Measurements from ENCODE around the gene GPHN. TPM values are rescaled to one million over a fixed set of nuclear protein-coding genes. Genes with fewer than 3 reads are reported as not detected.

GPHN gene
- total and polyA plus RNA-seq, 2 experiments from 2014 or later = 15.1 to 20.1 TPM

- H3K4me1 ChIP-seq (ENCODE audit: low read depth) = no peaks in the 10 kb centered on the region
- no peak overlapping the region for H3K4me3 ChIP-seq
- no peak overlapping the region for H3K27ac ChIP-seq
- peak; percentile 50 for TF ChIP-seq CTCF (IDR thresholded peaks at IDR 0.05; ENCODE audit: low read depth, low read length)
- peak in 1 of 2 donors; percentile 22 for DNase-seq (ENCODE audit: low read depth in 1 of 2, low spot score in 1 of 2)
- H3K9me3 ChIP-seq (ENCODE audit: low read depth) = no peaks in the 10 kb centered on the region
- H3K27me3 ChIP-seq = no peaks in the 10 kb centered on the region
- H3K36me3 ChIP-seq = no peaks in the 10 kb centered on the region
Observed at GRCh38 chr14:67137744-67138371, 629.9 kb downstream of the GPHN start.

- no peaks in the 10 kb centered on the region for H3K36me3 ChIP-seq
- no peaks in the 10 kb centered on the region for H3K27me3 ChIP-seq
- TF ChIP-seq CTCF (IDR thresholded peaks at IDR 0.05; ENCODE audit: low read depth, low read length) = no peak
- no peak overlapping the region for H3K4me3 ChIP-seq
- no peaks in the 10 kb centered on the region for H3K4me1 ChIP-seq (ENCODE audit: low read depth)
- H3K27ac ChIP-seq = no peak overlapping the region
- no peaks in the 10 kb centered on the region for H3K9me3 ChIP-seq (ENCODE audit: low read depth)
- DNase-seq (ENCODE audit: low read depth in 1 of 2, low spot score in 1 of 2) = no peak
Observed at GRCh38 chr14:67140556-67140955, 632.6 kb downstream of the GPHN start.

- Histone ChIP-seq H3K4me3 (no peak overlapping the region), H3K9me3 (ENCODE audit: low read depth) (no peaks in the 10 kb centered on the region), H3K36me3 (no peaks in the 10 kb centered on the region), H3K27ac (no peak overlapping the region), H3K27me3 (no peaks in the 10 kb centered on the region), H3K4me1 (ENCODE audit: low read depth) (no peaks in the 10 kb centered on the region)
- TF ChIP-seq CTCF (IDR thresholded peaks at IDR 0.05; ENCODE audit: low read depth, low read length) = no peak
- no peak for DNase-seq (ENCODE audit: low read depth in 1 of 2, low spot score in 1 of 2)
Observed at GRCh38 chr14:67141146-67141900, 633.4 kb downstream of the GPHN start.

- H3K36me3 ChIP-seq = no peaks in the 10 kb centered on the region
- H3K27me3 ChIP-seq = no peaks in the 10 kb centered on the region
- H3K4me1 ChIP-seq (ENCODE audit: low read depth) = no peaks in the 10 kb centered on the region
- peak; percentile 17 for TF ChIP-seq CTCF (IDR thresholded peaks at IDR 0.05; ENCODE audit: low read depth, low read length)
- no peak overlapping the region for H3K27ac ChIP-seq
- DNase-seq (ENCODE audit: low read depth in 1 of 2, low spot score in 1 of 2) = no peak
- no peak overlapping the region for H3K4me3 ChIP-seq
- no peaks in the 10 kb centered on the region for H3K9me3 ChIP-seq (ENCODE audit: low read depth)
Observed at GRCh38 chr14:67151082-67151666, 643.2 kb downstream of the GPHN start.

GRCh38 chr14:67158566-67158965 is 650.6 kb downstream of the GPHN start:
- Histone ChIP-seq H3K9me3 (ENCODE audit: low read depth) (no peaks in the 10 kb centered on the region), H3K4me1 (ENCODE audit: low read depth) (no peaks in the 10 kb centered on the region), H3K27me3 (no peaks in the 10 kb centered on the region), H3K36me3 (no peaks in the 10 kb centered on the region), H3K4me3 (no peak overlapping the region), H3K27ac (no peak overlapping the region)
- TF ChIP-seq CTCF (IDR thresholded peaks at IDR 0.05; ENCODE audit: low read depth, low read length) = no peak
- DNase-seq (ENCODE audit: low read depth in 1 of 2, low spot score in 1 of 2) = no peak

Data from cardiac muscle cell (in vitro differentiated cells and primary cell).